ENCODE data around the gene DDI2. TPM values are rescaled to one million over a fixed set of nuclear protein-coding genes. Genes with fewer than 3 reads are reported as not detected.
A peak's percentile ranks its signal among the peaks of the same experiment; 100 is the strongest.

The DDI2 gene
- total and polyA plus RNA-seq, 10 of the 15 experiments (the other 5 are each of a cell fraction or from before 2014, with no cell fraction given) = 3.3 to 33.1 (median 11.6) TPM

GRCh38 chr1:15627343-15627988 is 10.2 kb downstream of the DDI2 start:
- WGBS (ENCODE audit: insufficient coverage, insufficient replicate concordance, low lambda C conversion rate, missing lambda C conversion rate) = 0% methylated on average over 4 of the region's 4 CpGs
- peak overlapping the region; percentile 8; the same call in 1 of the 2 replicates for H3K27ac ChIP-seq (ENCODE audit: control insufficient read depth, insufficient read depth)
- no peaks in the 10 kb centered on the region for H3K9me3 ChIP-seq (replicated peaks; ENCODE audit: control insufficient read depth, insufficient read depth, low read length)
- intact Hi-C loops (cut with micrococcal nuclease; ENCODE audit: unreplicated experiment) = no loop called here
- no peak overlapping the region for H3K4me3 ChIP-seq
- ChIA-PET RAD21 (ENCODE audit: unreplicated experiment) (interaction anchor here (0.6 to 1.2 kb wide), 6 partner anchors 9 to 70 kb away, joined by 3 to 9 read pairs (median 4); no protein-coding TSS in a partner anchor), POLR2A (interaction anchor here (0.6 to 1.7 kb wide), 5 partner anchors 9 to 101 kb away, joined by 3 to 10 read pairs (median 4); partner anchors contain the start of gene DNAJC16), CTCF (interaction anchor here (0.9 to 1.4 kb wide), 5 partner anchors 9 to 82 kb away, joined by 3 to 10 read pairs (median 3); no protein-coding TSS in a partner anchor), SMC1A (ENCODE audit: uncharacterized antibody, unreplicated experiment) (interaction anchor here (0.9 to 1.7 kb wide), 11 partner anchors 9 to 100 kb away, joined by 3 to 20 read pairs (median 7); partner anchors contain the start of gene DNAJC16)
- peaks cover 6 to 8% of the 10 kb centered on the region in 2 experiments; a peak in 3 of 4 replicates for H3K36me3 ChIP-seq (ENCODE audit: control insufficient read depth in 2 of 2, insufficient read depth in 2 of 2, low read length in 1 of 2)
- TSS peak; percentile 19 for BruUV-seq (replicated peaks)
- H3K4me1 ChIP-seq (ENCODE audit: control insufficient read depth, insufficient read depth, low read length) = peaks cover 16% of the 10 kb centered on the region
- no peaks in the 10 kb centered on the region for H3K27me3 ChIP-seq (replicated peaks in 1 of 2; ENCODE audit: control insufficient read depth in 2 of 2, insufficient read depth in 2 of 2, low read length in 1 of 2)
- peak overlapping the region; percentile 28; the same call in 1 of the 2 replicates for H3K4me2 ChIP-seq (ENCODE audit: control insufficient read depth, insufficient read depth)
- no peaks in the 10 kb centered on the region; the same call in 1 of the 2 replicates for H4K20me1 ChIP-seq (ENCODE audit: control insufficient read depth, insufficient read depth)
- H3K79me2 ChIP-seq (ENCODE audit: control insufficient read depth, insufficient read depth, low read length) = peaks cover 34% of the 10 kb centered on the region
- in situ Hi-C loops (cut with MboI) = no loop called here
- FAIRE-seq (peak; percentile 74), ATAC-seq (peak; percentile 96), DNase-seq (ENCODE audit: low read depth, low spot score) (peak; percentile 45)
- H3K9ac ChIP-seq (ENCODE audit: control insufficient read depth, insufficient read depth, low read length) = no peak overlapping the region
- H2AFZ ChIP-seq (ENCODE audit: control insufficient read depth, low read depth, low read length) = no peak overlapping the region
- TF ChIP-seq PML (IDR thresholded peaks at IDR 0.05; ENCODE audit: low read length) (no peak), IRF5 (IDR thresholded peaks at IDR 0.05; ENCODE audit: borderline replicate concordance) (no peak), ETV6 (conservative IDR thresholded peaks at IDR 0.05 in 1 of 2, IDR thresholded peaks at IDR 0.05 in 1 of 2; ENCODE audit: borderline replicate concordance in 1 of 2, low read depth in 1 of 2) (no peak), RELB (IDR thresholded peaks at IDR 0.05; ENCODE audit: low read depth) (no peak), CHD2 (IDR thresholded peaks at IDR 0.05; ENCODE audit: borderline replicate concordance, low read depth, low read length) (no peak), E4F1 (IDR thresholded peaks at IDR 0.05; ENCODE audit: borderline replicate concordance, partially characterized antibody) (no peak), HCFC1 (IDR thresholded peaks at IDR 0.05; ENCODE audit: low read length) (no peak), NFIC (IDR thresholded peaks at IDR 0.05; ENCODE audit: low read depth, low read length) (0 out of 2 replicates have a peak, but pooled peaks have one; percentile 24), SPI1 (IDR thresholded peaks at IDR 0.05; ENCODE audit: borderline replicate concordance, insufficient read depth, low read depth, low read length) (no peak), STAT3 (IDR thresholded peaks at IDR 0.05; ENCODE audit: low read depth, low read length) (no peak), RAD21 (IDR thresholded peaks at IDR 0.05; ENCODE audit: insufficient read depth, low read depth, low read length) (no peak), RUNX3 (IDR thresholded peaks at IDR 0.05; ENCODE audit: low read length) (peak; percentile 84), CREM (IDR thresholded peaks at IDR 0.05; ENCODE audit: low read depth) (no peak), GABPA (IDR thresholded peaks at IDR 0.05; ENCODE audit: low read depth) (no peak), IKZF2 (IDR thresholded peaks at IDR 0.05) (peak in 1 of 2 experiments; percentile 26; a peak in 1 of 4 replicates), E2F4 (IDR thresholded peaks at IDR 0.05; ENCODE audit: low read depth, low read length) (no peak), RAD51 (IDR thresholded peaks at IDR 0.05) (peak; percentile 19; the same call in 1 of the 2 replicates)

Measured in GM12878 (cell line).